ENCODE data around the gene IFNL4.
"Not testable (repeated sequence)": the region's sequence is repeated elsewhere in the genome, so short reads cannot be mapped to it uniquely, and the experiment has no call there.

- not testable (repeated sequence) for TF ChIP-seq MYC (IDR thresholded peaks at IDR 0.05; ENCODE audit: borderline replicate concordance, low read length); EP300 (IDR thresholded peaks at IDR 0.05)
These were observed 19.4 kb upstream of the IFNL4 start, which contains the start of gene IFNL2 for GRCh38 chr19:39268085-39268484.
